HT-29 (cell line): ENCODE measurements around the gene FNIP2. TPM values are rescaled to one million over a fixed set of nuclear protein-coding genes. Genes with fewer than 3 reads are reported as not detected.

Experiments
- DNase-seq: peaks from one replicate; pipeline ENCODE4 v3.0.0-alpha.2; 2015; ENCODE audit warnings: low spot score
- total RNA-seq: library from RNA; depleted of rRNA; stranded (reverse); fragments of >200 nt; shearing (Covaris generic); gene quantifications from 2 replicates; pipeline ENCODE4 v1.2.3, GENCODE V29; 2014

The FNIP2 gene
- total RNA-seq, 1 experiment from 2014 or later = 15.1 TPM

DNA sequence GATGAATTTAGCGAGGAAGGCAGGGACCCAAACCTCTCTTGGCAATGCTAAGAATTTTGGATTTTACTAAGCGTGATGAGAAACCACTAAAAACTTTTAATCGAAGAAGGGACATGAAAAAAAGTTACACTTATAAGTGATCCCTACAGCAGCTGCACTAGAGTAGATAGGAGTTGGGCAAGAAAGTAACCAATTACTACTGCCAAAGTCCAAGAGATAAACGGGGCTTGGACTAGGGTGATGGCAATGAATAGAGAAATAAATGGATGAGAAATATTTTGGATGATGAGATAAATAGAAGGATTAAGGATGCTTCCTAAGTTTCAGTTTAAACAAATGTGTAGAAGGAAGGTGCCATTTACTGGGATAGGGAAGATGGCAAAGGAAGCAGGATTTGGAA lies 6.3 kb upstream of the FNIP2 start:
- no peak for DNase-seq

DNA sequence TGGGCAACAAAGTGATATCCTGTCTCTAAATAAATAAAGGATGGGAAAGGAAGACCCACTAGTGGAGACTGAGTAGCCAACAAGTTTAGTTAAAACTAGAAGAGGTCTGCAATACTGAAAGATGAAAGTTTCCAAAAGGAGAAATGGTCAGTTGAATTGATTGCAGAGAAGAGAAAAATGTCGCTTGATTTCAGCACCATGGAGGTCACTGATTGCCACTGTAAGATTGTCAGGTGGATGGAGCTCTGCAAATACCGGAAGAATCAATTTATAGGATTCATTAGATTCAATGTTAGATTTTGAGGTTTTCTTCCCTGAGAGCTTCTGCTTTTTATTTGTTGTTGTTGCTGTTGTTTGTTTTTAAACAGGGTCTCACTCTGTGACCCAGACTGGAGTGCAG lies 5.4 kb upstream of the FNIP2 start:
- DNase-seq = no peak

GRCh38 chr4:158766434-158767044 lies 2.3 kb upstream of the FNIP2 start:
- no peak for DNase-seq

DNA sequence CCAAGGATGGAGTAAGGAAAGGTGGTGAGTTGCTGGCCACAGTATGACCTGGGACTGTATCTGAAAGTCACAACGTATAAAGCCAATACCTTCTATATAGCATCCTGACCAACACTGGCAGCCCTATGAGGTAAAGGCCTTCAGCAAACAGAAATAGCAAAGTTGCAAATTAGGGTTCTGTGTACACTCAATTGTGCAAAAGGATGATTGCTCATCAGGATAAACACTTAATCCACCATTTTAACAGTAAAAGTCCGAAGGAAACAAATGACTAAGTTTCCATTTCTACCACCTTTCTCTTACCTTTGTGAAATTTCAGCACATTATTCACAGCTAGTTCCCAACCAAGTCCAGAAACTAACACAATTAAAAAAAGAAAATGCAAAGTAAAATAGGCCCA lies 1.4 kb upstream of the FNIP2 start:
- no peak for DNase-seq

- DNase-seq = peak; percentile 25
Measured at GRCh38 chr4:158769175-158769921, 522 bp downstream of the FNIP2 start.

GRCh38 chr4:158770671-158771070 lies 1.8 kb downstream of the FNIP2 start:
- DNase-seq = peak; percentile 11

- peak; percentile 38 for DNase-seq
Measured at GRCh38 chr4:158771776-158772175, 3.0 kb downstream of the FNIP2 start.

DNA sequence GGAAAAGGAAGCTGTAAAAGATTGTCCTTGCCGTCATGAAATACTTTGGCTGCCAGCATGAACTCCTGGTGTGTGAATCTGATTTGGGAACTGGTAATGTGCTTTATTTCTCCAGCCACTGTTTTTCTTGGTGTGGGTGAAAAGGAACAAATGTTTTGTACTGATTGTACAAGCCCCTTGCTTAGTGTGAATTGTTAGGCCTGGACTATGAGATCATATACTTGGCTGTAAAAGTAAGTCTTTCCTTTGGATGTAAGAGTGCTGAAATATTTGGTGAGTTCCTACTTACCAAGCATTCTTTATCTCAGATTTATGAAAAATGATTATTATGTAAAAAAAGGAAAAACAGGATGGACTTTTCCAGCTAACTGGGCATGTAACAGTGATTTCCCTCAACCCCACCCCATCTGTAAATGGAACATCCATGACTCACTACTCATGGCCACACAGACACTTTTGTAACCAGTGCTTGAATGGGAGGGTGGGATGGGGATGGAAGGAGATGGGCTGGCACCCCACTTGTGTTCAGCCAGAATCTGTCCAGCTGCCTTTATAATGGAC lies 6.3 kb downstream of the FNIP2 start:
- peak; percentile 28 for DNase-seq

- DNase-seq = no peak
Measured at GRCh38 chr4:158776106-158776505, 7.3 kb downstream of the FNIP2 start.

DNA sequence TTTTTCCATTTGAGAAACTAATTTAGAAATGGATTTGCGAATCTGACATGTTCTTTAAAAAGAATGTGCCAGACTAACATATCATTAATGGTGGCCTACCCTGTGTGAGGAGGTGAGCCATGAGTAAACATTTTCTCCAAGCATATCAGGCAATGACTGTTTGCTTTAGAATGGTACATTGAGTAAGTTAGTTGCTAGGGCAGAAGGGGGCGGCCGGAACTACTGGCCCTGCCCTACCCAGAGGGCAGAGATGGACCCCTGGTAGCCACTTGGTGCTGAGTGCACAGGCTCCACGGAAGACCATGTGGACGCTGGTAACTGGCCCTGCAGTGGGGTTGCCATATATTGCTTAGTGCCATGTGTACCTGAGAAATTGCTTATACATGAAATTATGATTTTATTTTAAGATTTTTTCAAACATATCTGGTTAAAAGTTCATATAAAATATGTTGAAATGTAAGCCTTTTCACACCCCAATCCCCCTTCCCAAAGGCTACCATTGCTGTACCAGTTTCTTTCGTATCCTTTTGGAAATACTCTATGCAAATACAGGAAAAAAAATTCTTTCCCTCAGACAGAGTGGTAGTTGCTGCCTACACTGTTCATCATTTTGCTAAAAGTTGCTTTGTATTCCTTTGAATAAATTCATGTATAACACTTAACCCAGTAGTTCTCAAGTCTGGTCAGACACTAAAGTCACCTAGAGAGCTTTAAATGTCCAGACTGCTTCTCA lies 8.8 kb downstream of the FNIP2 start:
- no peak for DNase-seq

GRCh38 chr4:158778156-158778711 lies 9.4 kb downstream of the FNIP2 start:
- peak; percentile 22 for DNase-seq

DNA sequence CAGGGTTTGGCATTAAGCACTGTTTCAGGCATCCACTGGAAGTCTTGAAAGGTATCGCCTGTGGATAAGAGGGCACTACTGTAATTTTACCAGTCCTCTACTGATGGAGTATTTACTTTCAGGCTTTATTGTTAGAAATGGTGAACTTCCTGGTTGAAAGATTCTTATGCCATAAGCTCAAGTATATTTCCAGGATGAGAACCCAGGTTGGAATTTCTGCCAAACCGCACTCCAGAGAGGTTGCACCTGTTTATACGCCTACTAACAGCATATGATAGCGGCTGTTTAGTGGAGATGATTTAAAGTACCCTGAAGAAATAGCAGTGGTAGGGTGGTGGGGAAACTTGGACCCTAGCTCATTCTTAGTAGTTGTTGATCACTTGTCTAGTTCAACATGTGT lies 9.9 kb downstream of the FNIP2 start:
- peak; percentile 74 for DNase-seq

- DNase-seq = no peak
Measured at GRCh38 chr4:158781963-158782362, 13.1 kb downstream of the FNIP2 start.

- peak; percentile 41 for DNase-seq
Measured at GRCh38 chr4:158782551-158783360, 13.9 kb downstream of the FNIP2 start.

DNA sequence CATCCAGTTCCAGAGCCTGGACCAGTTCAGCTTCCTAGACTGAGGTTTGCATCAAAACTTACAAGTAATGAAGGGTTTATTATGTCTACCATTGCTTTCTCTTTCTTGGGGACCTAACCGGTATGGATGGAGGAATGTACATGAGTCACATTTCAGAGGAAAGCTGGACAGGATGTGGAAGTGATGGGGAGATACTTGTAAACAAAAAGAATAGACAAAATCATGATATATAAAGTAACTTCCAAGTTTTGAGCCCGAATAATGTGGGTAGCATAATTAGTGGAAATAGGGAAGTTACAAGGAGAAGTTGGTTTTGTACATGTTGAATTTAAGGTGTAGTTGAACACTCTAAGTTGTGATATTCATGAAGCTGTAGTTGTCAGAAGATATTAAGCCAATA lies 15.0 kb downstream of the FNIP2 start:
- no peak for DNase-seq

DNA sequence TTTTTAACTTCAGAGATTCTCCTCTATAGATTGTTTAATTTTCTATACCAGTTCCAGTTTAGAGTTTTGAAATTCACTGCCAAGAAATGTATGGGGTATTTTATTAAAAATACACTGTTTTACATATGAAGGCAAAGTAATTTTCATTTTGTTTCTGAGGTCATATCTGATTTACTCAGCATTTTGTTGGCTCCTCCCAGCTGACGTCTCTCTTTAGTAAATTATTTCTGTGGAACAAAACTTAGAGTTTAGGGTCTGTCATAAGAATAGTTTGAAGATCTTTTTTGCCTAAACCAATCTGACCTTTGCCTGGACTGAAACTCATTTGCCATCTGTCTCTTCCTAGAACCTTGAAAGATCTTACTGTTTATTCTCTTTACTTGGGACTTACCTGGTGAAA lies 16.9 kb downstream of the FNIP2 start:
- no peak for DNase-seq

DNA sequence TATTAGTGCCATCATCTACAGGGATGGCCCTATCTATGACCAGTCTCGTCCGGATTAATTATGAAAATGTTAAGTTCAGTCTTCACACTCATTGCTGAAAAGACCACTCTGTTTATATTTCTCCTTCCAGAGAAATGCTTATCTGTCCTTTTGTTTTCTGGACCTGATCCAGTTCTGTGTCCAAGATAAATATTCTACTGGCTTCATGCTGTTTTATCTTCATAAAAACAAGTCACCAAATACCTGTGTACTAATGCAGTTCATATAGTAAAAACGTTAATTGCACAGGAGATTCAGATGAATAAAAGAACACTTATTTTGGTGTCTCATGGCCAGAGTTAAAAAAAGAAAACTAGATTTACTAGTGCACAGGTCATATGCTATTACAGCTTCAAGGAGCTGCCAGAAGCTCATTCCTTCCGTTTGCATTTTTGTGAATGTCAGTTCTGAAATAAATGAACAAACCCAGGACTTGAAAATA lies 17.3 kb downstream of the FNIP2 start:
- no peak for DNase-seq

DNA sequence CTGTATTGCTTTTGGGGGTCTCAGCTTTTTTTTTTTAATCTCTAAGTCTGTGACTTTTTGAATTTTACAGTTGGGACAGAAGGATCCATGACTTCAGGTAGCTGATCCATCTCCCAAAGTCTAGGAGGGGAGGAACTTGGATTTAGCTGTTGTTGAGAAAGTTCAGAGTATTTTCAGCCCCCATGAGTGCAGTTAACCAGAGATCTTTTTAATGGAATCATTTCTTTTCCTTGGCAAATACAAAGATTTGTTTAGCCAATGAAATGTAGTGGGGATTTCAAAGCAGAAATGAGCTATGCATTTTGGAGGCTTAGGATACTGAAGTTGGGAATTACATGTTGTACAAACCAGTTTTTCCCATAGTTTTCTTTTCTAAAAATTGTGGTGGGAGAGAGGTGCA lies 18.1 kb downstream of the FNIP2 start:
- no peak for DNase-seq

- no peak for DNase-seq
Measured at GRCh38 chr4:158787709-158788475, 19.1 kb downstream of the FNIP2 start.

DNA sequence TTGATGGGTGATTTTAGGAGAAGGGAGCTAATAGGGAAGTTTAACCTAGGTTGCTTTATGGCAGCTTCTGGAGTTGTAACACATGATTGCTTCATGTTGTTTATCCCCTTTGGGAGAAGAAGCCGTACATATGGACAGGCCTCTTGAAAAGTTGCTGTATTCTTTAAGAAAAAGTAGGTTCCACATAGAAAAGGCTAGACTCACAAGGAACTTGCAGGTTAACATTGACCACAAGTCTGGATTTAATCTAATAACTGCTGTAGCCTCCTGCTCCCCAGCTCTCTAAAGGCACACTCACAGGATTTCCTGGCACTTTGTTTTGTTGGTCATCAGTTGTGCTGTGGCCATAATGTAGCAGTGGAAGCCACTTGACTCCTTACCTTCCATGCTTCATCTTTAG lies 19.7 kb downstream of the FNIP2 start:
- DNase-seq = no peak
